Heart left ventricle (tissue), 13 donors: ENCODE results near the gene SELENOF.

Experiments used
- POLR2A ChIP-seq, 2 donors: fragments of 450-650 bp; IDR thresholded peaks; one replicate each; pipeline ENCODE4 v1.6.1; 2017; ENCODE audit warnings: antibody characterized with exemption in 2 of 2, mild to moderate bottlenecking in 2 of 2, moderate library complexity in 2 of 2
- TF ChIP-seq, protein P1 (sequence below), 12 donors: fragments of 200-600 bp; sonication (generic) in 4 of 12; IDR thresholded peaks; one replicate each; pipeline versions ENCODE4 v1.5.0 to v1.8.0; 2018 to 2022; ENCODE audit warnings: antibody characterized with exemption in 12 of 12, mild to moderate bottlenecking in 5 of 12
- donor health status: ischemic (EF 13 %, LVEDD 7.1; RV severe dilation, severe dysfunction).
- donor health status: DM: no; HTN: yes; CAD: no.
- donor health status: DM: no; HTN: no; CAD: no.
- donor health status: ischemic (EF 25% LVEDD 6.9; RV normal size, moderate dysfunction).
- donor health status: ischemic (EF 25% LVEDD 5.7; RV mildly dilated, moderate dysfunction).
- donor health status: ischemic (EF 35%, LVEDD 5.7; RV mildly dilated, moderate dysfunction).
- donor health status: nonischemic (EF 11% LVEDD 7.7; RV severe dilation, severe dysfunction).
- donor health status: DM: yes; HTN: yes; CAD: no.
- donor health status: PGD.
- donor health status: ischemic (EF 29% LVEDD 5.4; RV normal size, mild dysfunction).
- donor health status: nonischemic (EF 23%, LVEDD 6.1; RV moderate dilation, normal function).

DNA sequence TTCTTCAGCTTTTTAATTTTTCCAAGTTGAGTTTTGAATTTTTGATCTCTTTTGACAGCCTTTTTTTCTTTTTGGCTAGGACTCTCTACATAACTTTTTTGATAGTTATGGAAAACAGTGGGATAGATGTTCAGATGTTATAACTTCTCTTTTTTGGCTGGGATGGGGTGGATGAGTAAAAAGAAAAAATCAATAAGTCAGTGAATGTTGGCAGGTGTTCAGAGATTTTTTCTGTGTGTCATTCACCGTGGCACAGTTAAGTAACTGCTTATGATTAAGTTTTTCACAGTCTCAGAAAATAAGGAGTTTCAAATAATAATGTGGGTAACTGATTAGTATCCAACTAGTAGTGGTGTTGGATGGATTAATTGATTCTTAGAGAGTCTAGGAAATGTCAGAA, 24.5 kb upstream of the SELENOF start:
- TF ChIP-seq POLR2A (IDR thresholded peaks at IDR 0.05): no peak
- TF ChIP-seq, protein P1, sequence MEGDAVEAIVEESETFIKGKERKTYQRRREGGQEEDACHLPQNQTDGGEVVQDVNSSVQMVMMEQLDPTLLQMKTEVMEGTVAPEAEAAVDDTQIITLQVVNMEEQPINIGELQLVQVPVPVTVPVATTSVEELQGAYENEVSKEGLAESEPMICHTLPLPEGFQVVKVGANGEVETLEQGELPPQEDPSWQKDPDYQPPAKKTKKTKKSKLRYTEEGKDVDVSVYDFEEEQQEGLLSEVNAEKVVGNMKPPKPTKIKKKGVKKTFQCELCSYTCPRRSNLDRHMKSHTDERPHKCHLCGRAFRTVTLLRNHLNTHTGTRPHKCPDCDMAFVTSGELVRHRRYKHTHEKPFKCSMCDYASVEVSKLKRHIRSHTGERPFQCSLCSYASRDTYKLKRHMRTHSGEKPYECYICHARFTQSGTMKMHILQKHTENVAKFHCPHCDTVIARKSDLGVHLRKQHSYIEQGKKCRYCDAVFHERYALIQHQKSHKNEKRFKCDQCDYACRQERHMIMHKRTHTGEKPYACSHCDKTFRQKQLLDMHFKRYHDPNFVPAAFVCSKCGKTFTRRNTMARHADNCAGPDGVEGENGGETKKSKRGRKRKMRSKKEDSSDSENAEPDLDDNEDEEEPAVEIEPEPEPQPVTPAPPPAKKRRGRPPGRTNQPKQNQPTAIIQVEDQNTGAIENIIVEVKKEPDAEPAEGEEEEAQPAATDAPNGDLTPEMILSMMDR (IDR thresholded peaks at IDR 0.05): no peak
